C4-2B (cell line): ENCODE results near the gene HOXB4.

Experiments used
- H3K27ac ChIP-seq: fragments of 450-650 bp; 2 replicates; pipeline ENCODE4 v1.5.1; 2017
- ZFX ChIP-seq: fragments of 450-650 bp; IDR thresholded peaks from 2 replicates; pipeline ENCODE4 v1.6.1; 2017
- TF ChIP-seq, protein P1 (sequence below): fragments of 450-650 bp; conservative IDR thresholded peaks from 2 replicates; pipeline ENCODE4 v1.5.1; 2017; ENCODE audit warnings: mild to moderate bottlenecking

HOXB4 gene

DNA sequence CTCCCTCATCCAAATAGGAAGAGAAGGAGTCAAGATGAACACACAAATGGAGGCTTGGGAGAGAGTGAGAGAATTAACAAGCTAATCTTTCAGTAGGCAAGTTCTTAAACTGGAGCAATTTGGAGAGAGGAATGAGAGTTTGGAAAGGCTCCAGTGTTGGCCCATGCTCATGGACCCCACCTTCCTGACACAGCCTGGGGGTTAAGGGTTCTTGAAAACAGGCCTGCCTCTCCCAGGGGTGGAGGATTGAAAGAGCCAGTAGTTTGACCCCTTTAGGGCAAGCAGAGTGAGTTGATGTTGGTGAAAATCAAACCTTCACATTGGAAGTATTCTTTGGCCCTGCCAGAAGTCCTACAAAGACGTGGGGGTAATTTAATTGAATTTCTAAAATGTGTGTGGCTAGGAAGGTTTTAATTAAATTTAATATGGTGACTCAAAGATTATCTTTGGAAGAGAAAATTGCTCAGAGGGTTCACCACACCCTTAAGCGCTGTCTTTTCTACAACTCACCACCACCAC lies 6.1 kb upstream of the HOXB4 start:
- TF ChIP-seq, protein P1, sequence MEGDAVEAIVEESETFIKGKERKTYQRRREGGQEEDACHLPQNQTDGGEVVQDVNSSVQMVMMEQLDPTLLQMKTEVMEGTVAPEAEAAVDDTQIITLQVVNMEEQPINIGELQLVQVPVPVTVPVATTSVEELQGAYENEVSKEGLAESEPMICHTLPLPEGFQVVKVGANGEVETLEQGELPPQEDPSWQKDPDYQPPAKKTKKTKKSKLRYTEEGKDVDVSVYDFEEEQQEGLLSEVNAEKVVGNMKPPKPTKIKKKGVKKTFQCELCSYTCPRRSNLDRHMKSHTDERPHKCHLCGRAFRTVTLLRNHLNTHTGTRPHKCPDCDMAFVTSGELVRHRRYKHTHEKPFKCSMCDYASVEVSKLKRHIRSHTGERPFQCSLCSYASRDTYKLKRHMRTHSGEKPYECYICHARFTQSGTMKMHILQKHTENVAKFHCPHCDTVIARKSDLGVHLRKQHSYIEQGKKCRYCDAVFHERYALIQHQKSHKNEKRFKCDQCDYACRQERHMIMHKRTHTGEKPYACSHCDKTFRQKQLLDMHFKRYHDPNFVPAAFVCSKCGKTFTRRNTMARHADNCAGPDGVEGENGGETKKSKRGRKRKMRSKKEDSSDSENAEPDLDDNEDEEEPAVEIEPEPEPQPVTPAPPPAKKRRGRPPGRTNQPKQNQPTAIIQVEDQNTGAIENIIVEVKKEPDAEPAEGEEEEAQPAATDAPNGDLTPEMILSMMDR: no peak
- no peak overlapping the region for H3K27ac ChIP-seq

DNA sequence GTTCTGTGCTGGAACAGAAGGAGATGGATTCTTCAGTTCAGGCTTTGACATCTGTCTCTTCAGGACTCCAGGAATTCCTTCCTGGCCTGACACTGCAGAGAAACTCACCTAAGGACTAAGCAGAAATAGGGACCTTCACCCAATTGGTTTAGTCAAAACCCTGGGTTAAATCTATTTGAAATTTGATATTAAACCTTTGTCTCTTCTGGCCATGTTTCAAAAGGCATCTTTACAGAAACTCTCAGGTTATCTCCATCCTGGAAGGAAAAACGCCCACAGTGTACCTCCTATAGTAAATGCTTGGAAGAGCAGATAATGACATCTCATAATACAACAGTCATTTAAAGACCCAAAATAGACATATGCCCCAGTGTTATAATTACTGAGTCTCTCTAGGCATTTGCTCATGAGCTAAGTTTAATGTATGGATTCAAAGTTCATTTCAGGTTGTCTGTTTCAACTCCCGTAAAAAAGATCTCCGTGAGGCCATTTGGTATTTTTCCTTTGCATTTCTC lies 5.6 kb upstream of the HOXB4 start:
- H3K27ac ChIP-seq: no peak overlapping the region

DNA sequence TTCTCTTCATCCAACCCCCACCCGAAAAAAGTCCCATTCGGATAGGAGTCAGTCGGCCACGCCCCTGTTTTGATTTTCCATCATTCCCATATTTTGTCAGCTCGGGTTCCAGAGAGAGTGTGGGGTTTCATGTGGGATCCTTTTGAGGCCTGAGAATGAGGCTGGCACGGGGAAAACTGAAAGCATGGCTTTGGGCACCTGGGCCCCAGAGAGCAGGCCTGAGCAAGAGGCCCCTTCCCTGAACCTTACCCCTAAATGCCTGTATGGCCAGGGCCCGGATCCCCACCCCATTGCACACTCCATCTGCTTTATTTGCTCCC lies 4.6 kb upstream of the HOXB4 start:
- no peak overlapping the region for H3K27ac ChIP-seq
- TF ChIP-seq ZFX: no peak
- TF ChIP-seq, protein P1: no peak

More for the DNA sequence above, 5.6 kb upstream of the HOXB4 start:
- TF ChIP-seq, protein P1: no peak
- no peak for TF ChIP-seq ZFX

DNA sequence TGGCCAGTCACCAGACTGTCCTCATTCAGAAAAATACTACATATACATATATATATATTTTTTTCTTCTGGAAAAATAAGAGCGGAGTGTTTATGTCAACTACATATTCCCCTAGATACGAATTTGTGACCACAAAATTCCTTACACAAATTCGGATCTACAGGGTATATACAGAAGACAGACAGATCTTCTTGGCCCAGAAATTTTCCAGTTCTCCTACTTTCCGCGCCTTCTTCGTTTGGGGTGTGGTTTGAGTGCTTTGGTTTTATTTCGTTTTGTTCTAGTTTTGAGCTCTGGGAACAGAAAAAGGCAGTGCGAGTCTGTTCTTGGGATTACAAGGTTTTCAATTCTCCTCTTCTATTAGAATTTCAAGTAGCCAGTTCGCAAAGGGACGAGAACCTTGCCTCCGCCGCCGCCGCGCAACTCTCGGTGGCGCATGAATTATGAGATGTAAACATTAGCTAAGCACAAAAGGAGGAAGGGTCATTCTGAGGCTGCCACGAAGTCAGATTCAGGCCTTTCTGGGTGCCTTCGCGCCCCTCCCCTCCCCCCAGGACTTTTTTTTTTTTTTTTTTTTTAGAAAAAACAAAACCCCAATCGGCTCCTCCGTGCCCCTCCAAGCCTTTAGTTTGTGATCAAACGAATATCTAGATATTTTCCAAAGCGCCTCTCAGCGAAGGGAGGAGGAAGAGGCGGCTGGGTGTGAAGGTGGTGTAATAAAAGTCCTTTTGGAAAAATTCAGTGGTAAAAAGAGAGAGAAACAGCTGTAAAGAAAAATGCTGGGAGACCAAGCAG lies 1.8 kb upstream of the HOXB4 start:
- H3K27ac ChIP-seq: no peak overlapping the region
- TF ChIP-seq, protein P1: no peak
- no peak for TF ChIP-seq ZFX

DNA sequence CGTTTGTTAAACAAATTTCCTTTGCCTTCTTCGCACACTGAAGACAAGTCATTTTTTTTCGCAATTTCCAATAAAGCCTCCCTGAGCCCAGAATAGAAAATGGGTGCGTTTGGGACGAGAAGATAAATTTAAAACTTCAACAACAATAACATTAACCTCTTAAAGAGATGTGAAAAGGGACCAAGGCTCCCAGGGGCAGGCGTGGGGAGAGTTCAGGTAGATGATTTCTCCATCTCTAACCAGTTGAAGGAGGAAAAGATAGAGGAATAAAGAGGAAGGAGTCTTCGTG lies 1.3 kb upstream of the HOXB4 start:
- TF ChIP-seq ZFX: no peak
- TF ChIP-seq, protein P1: no peak
- H3K27ac ChIP-seq: no peak overlapping the region

DNA sequence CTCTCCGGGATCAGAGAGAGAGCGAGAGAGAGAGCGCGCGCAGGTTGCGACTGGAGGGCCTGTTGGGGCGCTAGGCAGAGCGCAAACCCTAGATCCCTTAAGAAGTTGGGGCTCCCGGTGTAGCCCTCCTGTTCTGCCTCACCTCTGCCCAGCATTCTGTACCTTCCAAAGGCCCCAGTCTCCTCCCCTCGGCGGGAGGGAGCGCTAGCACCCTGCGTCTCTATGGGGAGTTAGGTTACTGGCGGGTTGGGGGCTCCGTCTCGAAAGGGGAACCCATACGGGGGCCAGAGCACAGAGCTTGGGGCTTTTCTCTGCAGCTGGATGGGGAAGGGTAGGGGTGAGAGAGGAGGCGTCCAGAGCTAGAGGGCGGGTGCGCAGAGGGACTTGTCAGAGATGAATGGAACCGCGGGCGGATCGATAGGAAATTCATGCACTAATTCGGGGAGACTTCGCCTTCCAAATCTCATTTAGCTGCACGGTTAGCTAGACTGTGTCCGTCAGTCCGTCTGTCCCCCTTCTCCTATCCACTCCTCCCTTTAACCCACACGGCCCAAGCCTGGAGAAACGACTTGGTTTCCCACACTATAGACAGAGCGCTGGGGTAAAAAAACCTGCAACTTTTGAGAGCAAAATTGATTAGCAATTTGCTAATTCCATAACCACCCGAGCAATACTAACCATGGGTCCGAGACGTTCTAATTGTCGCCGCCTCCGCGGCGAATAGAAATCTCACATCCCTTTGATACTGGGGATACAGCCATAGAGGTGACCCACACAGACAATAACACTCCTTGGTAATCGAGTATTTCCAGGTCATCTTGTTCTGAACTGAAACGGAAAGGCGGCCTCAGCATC lies 693 bp upstream of the HOXB4 start:
- no peak overlapping the region for H3K27ac ChIP-seq
- no peak for TF ChIP-seq ZFX
- TF ChIP-seq, protein P1: no peak
